ENCODE measurements around the gene CNTNAP3.
"Not testable (repeated sequence)": the region's sequence is repeated elsewhere in the genome, so short reads cannot be mapped to it uniquely, and the experiment has no call there.

Gene CNTNAP3

DNA sequence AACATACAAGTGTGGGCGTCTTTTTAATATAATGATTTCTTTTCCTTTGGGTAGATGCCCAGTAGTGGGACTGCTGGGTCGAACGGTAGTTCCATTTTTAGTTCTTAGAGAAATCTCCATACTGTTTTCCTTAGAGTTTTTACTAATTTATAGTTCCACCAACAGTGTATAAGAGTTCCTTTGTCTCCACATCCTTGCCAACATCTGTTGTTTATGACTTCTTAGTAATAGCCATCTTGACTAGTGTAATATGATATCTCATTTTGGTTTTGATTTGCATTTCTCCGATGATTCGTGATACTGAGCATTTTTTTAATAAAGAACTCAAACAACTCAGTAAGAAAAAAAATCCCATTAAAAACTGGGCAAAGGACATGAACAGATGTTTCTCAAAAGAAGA lies 225.0 kb downstream of the CNTNAP3 start:
- DNase-seq, result not testable (repeated sequence)

- DNase-seq, result not testable (repeated sequence)
Observed at GRCh38 chr9:39054453-39054852, 233.5 kb downstream of the CNTNAP3 start.

DNA sequence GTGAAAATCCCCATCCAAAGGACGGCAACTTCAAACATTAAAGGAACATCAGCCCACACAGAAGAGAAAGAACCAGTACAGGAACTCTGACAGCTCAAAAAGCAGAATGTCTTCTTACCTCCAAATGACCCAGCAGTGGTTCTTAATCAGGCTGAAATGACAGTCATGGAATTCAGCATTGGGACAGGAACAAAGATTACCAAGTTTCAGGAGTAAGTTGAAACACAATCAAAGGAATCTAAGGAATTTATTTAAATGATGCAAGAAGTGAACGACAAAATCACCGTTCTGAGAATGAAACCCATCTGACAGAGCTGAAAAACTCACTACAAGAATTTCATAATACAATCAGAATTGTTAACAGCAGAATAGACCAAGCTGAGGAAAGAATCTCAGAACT lies 241.1 kb downstream of the CNTNAP3 start:
- DNase-seq, result not testable (repeated sequence)

- DNase-seq, result not testable (repeated sequence)
Observed at GRCh38 chr9:39042352-39042803, 245.6 kb downstream of the CNTNAP3 start.

DNA sequence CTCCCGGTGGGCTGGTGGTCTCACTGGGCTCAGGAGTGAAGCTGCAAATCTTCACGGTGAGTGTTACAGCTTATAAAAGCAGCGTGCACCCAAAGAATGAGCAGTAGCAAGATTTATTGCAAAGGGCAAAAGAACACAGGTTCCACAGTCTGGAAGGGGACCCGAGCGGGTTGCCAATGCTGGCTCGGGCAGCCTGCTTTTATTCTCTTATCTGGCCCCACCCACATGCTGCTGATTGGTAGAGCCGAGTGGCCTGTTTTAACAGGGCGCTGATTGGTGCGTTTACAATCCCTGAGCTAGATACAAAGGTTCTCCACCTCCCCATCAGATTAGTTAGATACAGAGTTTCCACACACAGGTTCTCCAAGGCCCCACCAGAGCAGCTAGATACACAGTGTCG lies 246.2 kb downstream of the CNTNAP3 start:
- DNase-seq, result not testable (repeated sequence)

GRCh38 chr9:39039148-39039547 lies 248.8 kb downstream of the CNTNAP3 start:
- DNase-seq, result not testable (repeated sequence)

DNA sequence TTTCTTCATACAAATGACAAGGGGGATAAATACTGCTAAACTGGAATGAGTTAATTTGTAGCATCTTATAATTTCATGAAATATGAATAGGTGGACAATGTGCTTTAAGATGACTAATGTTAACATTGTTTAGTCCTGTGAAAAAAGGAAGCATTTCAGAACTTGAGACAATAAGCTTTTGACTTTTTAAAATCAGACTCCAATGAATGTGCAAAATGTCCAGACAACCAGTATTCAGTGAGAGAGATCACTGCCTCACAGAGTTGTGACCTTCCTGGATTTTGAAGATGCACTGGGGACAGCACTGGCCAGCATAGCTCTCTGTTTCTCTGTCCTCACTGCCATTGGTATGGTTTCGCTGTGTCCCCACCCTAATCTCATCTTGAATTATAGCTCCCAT lies 249.7 kb downstream of the CNTNAP3 start:
- DNase-seq, result not testable (repeated sequence)

GRCh38 chr9:39033849-39034248 lies 254.1 kb downstream of the CNTNAP3 start:
- not testable (repeated sequence) for DNase-seq

- not testable (repeated sequence) for DNase-seq
Observed at GRCh38 chr9:39030204-39031019, 257.6 kb downstream of the CNTNAP3 start.

- DNase-seq, result not testable (repeated sequence)
Observed at GRCh38 chr9:39028855-39029254, 259.1 kb downstream of the CNTNAP3 start.

GRCh38 chr9:39028168-39028567 lies 259.8 kb downstream of the CNTNAP3 start:
- DNase-seq, result not testable (repeated sequence)

GRCh38 chr9:39025911-39026588 lies 261.9 kb downstream of the CNTNAP3 start:
- DNase-seq, result not testable (repeated sequence)
